Measurements from ENCODE around the gene LZTR1.
A peak's percentile ranks its signal among the peaks of the same experiment; 100 is the strongest.

The LZTR1 gene

DNA sequence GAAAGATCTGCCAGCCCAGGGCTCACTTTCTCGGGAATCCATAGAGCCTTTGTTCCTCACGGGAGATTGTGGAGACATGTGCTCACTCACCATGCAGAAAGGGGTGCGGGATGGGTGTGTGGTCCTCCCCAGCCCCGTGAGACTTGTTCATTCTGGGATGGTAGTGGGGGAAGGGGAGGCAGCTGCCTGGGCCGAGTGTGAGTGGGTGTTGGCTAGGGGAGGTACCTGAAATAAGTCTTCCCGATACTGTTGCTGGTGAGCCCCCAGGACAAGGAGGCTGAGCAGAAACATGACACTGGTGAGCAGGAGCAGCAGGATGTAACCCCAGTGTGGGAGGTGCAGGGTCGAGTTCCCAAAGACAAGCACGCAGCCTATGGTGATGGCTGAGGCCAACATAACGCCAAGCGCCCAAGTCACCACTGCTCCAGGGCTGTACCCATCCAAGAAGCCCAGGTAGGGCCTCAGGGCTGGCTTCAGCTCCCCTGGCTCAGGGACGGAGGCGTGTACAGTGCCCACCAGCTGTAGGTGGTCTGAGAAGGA is 47.5 kb downstream of the LZTR1 start:
- WGBS, 2 experiments: 80 to 82% methylated on average over 12 of the region's 12 CpGs
- no peaks in the 10 kb centered on the region for H3K36me3 ChIP-seq (ENCODE audit: control insufficient read depth, insufficient read depth, low read length)
- no peak overlapping the region for H3K27ac ChIP-seq (ENCODE audit: insufficient read depth, low read depth, low read length, poor library complexity, severe bottlenecking)
- H3K4me3 ChIP-seq (ENCODE audit: insufficient read depth, low read depth, low read length): no peak overlapping the region
- H3K9me3 ChIP-seq (ENCODE audit: control insufficient read depth, low read length): no peaks in the 10 kb centered on the region
- H3K4me1 ChIP-seq (ENCODE audit: control insufficient read depth, insufficient read depth, low read length): peaks cover 17% of the 10 kb centered on the region
- H3K27me3 ChIP-seq (ENCODE audit: control insufficient read depth, insufficient read depth, low read length, poor library complexity, severe bottlenecking): peaks cover 38% of the 10 kb centered on the region

DNA sequence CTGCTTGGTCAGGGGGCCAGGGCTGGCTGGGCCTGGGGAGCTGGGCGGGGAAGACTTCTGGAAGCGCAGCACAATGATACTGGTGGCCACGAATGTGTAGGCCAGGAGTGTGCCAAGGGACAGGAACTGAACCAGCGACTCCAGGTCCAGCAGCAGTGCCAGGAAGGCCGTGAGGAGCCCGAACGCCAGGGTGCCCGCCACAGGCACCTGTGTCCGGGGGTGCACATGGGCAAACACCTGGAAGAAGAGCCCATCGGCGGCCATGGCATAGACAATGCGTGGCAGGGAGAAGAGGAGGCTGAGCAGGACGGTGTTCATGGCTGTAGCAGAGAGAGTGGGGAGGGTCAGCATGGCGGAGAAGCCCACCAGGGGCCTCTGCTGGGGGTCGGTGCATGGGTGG is 47.9 kb downstream of the LZTR1 start:
- Histone ChIP-seq H3K4me3 (ENCODE audit: insufficient read depth, low read depth, low read length) (no peak overlapping the region), H3K4me1 (ENCODE audit: control insufficient read depth, insufficient read depth, low read length) (peaks cover 17% of the 10 kb centered on the region), H3K9me3 (ENCODE audit: control insufficient read depth, low read length) (no peaks in the 10 kb centered on the region), H3K27ac (ENCODE audit: insufficient read depth, low read depth, low read length, poor library complexity, severe bottlenecking) (no peak overlapping the region), H3K36me3 (ENCODE audit: control insufficient read depth, insufficient read depth, low read length) (no peaks in the 10 kb centered on the region), H3K27me3 (ENCODE audit: control insufficient read depth, insufficient read depth, low read length, poor library complexity, severe bottlenecking) (peaks cover 41% of the 10 kb centered on the region)
- 94% methylated on average over 15 of the region's 15 CpGs for WGBS, 2 experiments

DNA sequence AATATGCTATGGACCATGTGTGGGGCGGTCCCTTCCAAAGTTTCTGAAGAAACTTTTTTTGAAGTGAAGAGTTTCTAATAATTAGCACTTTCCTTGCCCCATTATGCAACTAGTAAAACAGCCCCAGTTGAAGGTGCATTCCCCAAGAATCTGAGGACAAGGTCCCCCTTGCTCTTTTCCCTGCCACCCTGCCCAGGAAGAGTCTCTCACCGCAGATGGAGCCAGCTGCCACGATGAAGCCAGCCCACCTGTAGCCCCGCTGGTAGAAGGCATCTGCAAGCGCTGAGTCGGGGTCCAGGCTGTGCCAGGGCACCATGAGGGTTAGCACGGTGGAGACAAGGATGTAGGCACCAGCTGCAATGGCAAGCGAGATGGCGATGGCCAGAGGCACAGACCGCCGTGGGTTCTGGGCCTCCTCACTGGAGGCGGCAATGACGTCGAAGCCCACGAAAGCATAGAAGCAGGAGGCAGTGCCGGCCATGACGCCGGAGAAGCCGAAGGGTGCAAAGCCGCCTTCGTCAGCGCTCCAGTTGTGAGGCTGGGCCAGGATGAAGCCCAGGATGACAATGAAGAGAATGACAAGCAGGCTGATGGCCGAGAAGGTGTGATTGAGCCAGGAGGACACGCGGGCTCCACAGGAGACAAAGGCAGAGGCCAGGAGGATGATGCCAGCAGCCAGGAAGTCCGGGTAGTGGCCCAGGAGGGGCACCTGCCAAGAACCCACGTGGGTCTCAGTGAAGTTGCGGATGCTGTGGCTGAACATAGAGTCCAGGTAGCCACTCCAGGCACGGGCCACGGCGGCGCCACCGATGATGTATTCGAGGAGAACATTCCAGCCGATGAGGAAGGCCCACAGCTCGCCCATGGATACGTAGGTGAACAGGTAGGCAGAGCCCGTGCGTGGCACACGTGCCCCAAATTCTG is 48.8 kb downstream of the LZTR1 start:
- WGBS, 2 experiments: 94 to 95% methylated on average over 40 of the region's 40 CpGs
- Histone ChIP-seq H3K27me3 (ENCODE audit: control insufficient read depth, insufficient read depth, low read length, poor library complexity, severe bottlenecking) (peaks cover 41% of the 10 kb centered on the region), H3K4me3 (ENCODE audit: insufficient read depth, low read depth, low read length) (no peak overlapping the region), H3K27ac (ENCODE audit: insufficient read depth, low read depth, low read length, poor library complexity, severe bottlenecking) (no peak overlapping the region), H3K36me3 (ENCODE audit: control insufficient read depth, insufficient read depth, low read length) (no peaks in the 10 kb centered on the region), H3K4me1 (ENCODE audit: control insufficient read depth, insufficient read depth, low read length) (peaks cover 17% of the 10 kb centered on the region), H3K9me3 (ENCODE audit: control insufficient read depth, low read length) (no peaks in the 10 kb centered on the region)

DNA sequence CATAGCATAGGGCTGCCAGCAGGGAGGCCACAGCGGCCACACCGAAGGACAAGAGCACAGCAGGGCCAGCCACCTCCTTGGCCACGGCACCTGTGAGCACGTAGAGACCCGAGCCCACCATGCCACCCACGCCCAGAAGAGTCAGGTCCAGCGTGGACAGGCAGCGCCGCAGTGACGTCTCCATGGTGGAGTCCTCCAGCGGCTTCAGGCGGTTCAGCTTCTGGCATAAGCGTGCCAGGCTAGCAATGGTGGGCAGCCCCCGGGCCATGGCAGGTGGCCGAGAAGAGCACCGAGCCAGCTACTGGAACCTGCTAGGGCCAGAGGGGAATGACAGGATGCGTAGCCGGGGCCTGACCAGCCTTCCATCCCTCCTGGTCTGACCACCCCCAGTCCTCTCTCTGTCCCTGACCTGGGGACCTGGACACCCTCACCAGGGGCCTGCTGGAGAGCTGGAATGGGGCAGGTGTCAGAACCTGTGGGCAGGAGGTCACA is 49.5 kb downstream of the LZTR1 start:
- Histone ChIP-seq H3K4me1 (ENCODE audit: control insufficient read depth, insufficient read depth, low read length) (peaks cover 17% of the 10 kb centered on the region), H3K9me3 (ENCODE audit: control insufficient read depth, low read length) (no peaks in the 10 kb centered on the region), H3K27ac (ENCODE audit: insufficient read depth, low read depth, low read length, poor library complexity, severe bottlenecking) (no peak overlapping the region), H3K27me3 (ENCODE audit: control insufficient read depth, insufficient read depth, low read length, poor library complexity, severe bottlenecking) (peaks cover 41% of the 10 kb centered on the region), H3K36me3 (ENCODE audit: control insufficient read depth, insufficient read depth, low read length) (no peaks in the 10 kb centered on the region), H3K4me3 (ENCODE audit: insufficient read depth, low read depth, low read length) (peak overlapping the region; percentile 32)
- 89 to 90% methylated on average over 18 of the region's 18 CpGs for WGBS, 2 experiments

DNA sequence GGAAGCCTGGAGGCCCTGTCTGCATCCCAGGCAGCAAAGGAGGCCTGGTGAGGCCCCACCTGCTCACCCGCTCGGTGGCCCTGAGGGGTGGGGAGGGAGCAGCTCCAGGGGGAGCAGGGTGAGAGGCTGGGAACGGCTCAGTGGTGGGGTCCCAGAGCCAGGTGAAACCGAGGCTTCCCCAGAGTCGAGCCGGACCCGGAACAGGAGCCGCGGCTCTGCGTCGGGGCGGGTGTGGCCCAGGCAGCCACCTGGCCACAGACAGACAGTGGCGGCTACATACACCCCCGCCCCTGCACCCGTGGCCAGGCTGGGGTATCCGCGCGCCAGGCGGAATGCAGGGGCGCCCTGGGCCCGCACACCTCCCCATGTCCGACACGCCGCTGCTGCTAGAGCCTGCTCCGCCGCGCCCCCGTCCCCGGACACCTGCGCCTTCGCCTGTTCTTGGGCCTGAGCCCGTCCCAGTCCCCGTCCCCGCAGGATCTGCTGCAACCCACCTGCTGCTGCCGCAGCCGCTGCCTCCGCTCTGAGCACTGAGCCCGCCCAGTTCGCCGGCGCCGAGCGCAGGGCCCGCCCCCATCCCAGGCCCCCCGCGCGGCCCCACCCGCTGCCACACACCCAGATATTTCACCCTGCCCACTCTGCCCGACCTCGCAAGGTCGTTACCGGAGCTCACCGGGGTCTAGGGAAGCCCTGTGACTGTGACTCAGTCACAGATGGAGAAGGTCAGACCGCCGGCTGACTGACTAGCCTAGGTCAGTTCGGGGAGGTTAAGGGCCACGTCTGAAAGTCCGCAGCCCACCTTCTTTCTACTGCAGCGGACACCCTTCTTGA is 50.2 kb downstream of the LZTR1 start, which contains the start of gene SLC7A4:
TSS of gene SLC7A4 (minus strand) at position 525 of the 831 bp plus-strand sequence. CDS start 749 bp downstream, outside the sequence.
- Histone ChIP-seq H3K4me3 (ENCODE audit: insufficient read depth, low read depth, low read length) (peak within 1 kb of the TSS; percentile 32), H3K27ac (ENCODE audit: insufficient read depth, low read depth, low read length, poor library complexity, severe bottlenecking) (no peak within 1 kb of the TSS), H3K27me3 (ENCODE audit: control insufficient read depth, insufficient read depth, low read length, poor library complexity, severe bottlenecking) (peaks cover 41% of the 10 kb centered on the region), H3K9me3 (ENCODE audit: control insufficient read depth, low read length) (no peaks in the 10 kb centered on the region), H3K36me3 (ENCODE audit: control insufficient read depth, insufficient read depth, low read length) (no peaks in the 10 kb centered on the region), H3K4me1 (ENCODE audit: control insufficient read depth, insufficient read depth, low read length) (peaks cover 17% of the 10 kb centered on the region)
- WGBS, 2 experiments: 7% methylated on average over 59 of the region's 59 CpGs

DNA sequence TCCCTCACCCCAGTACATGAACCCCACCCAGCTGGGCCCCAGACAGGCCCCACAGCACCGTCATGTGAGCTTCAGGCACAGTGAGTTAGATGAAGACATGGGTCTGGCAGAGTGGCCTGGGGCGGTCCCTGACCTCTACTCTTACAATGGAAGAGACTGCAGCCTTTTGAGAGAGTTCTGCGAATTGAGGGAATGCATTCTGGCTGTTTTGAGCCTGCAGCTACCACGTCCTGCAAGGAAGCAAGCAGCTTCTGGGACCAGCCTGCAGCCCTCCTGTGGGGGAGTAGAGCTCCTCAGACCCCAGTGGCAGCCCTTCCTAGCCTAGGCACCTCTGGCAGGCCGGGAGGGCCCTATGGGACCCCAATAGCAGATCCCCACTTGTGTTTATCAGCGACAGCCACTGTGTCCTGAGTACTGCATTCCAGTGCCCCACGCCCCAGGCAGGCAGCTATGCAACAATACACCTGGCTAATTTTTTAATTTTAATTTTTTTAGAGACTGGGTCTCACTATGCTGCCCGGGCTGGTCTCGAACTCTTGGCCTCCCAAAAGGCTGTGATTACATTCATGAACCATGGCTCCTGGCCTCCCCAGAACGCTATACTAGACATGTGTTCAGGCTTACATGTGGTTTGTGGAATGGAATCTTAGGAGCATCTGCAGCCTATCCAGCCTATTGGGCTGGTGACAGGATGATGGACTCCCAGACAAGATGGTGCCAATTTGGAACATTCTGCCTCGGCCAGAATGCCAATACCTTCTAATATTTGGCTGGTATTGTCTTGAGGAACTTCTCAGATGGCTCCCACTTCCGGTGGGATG is 51.0 kb downstream of the LZTR1 start:
- H3K27me3 ChIP-seq (ENCODE audit: control insufficient read depth, insufficient read depth, low read length, poor library complexity, severe bottlenecking): peaks cover 41% of the 10 kb centered on the region
- H3K27ac ChIP-seq (ENCODE audit: insufficient read depth, low read depth, low read length, poor library complexity, severe bottlenecking): no peak overlapping the region
- H3K36me3 ChIP-seq (ENCODE audit: control insufficient read depth, insufficient read depth, low read length): no peaks in the 10 kb centered on the region
- H3K9me3 ChIP-seq (ENCODE audit: control insufficient read depth, low read length): no peaks in the 10 kb centered on the region
- peaks cover 17% of the 10 kb centered on the region for H3K4me1 ChIP-seq (ENCODE audit: control insufficient read depth, insufficient read depth, low read length)
- whole genome bisulfite sequencing, 2 experiments: 66 to 70% methylated on average over 12 of the region's 12 CpGs
- peak overlapping the region; percentile 32 for H3K4me3 ChIP-seq (ENCODE audit: insufficient read depth, low read depth, low read length)

DNA sequence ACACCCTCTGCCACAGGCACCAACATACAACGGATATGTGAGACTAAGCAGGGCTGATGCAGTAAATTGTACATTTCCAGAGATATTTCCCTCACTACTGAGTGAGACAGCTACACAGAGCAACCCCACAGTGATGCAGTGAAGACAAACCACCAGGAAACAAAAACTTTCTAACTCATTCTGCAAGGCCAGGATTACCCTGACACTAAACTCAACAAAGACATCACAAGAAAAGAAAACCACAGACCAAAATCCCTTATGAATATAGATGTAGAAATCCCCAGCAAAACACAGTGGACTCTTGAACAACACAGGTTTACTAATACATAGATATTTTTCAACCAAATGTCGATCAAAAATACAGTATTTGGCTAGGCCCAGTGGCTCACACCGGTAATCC is 51.8 kb downstream of the LZTR1 start:
- H3K4me3 ChIP-seq (ENCODE audit: insufficient read depth, low read depth, low read length): no peak overlapping the region
- 92 to 96% methylated on average over 3 of the region's 3 CpGs for WGBS, 2 experiments
- H3K4me1 ChIP-seq (ENCODE audit: control insufficient read depth, insufficient read depth, low read length): peaks cover 17% of the 10 kb centered on the region
- H3K27me3 ChIP-seq (ENCODE audit: control insufficient read depth, insufficient read depth, low read length, poor library complexity, severe bottlenecking): peaks cover 41% of the 10 kb centered on the region
- H3K36me3 ChIP-seq (ENCODE audit: control insufficient read depth, insufficient read depth, low read length): no peaks in the 10 kb centered on the region
- H3K9me3 ChIP-seq (ENCODE audit: control insufficient read depth, low read length): no peaks in the 10 kb centered on the region
- H3K27ac ChIP-seq (ENCODE audit: insufficient read depth, low read depth, low read length, poor library complexity, severe bottlenecking): no peak overlapping the region

DNA sequence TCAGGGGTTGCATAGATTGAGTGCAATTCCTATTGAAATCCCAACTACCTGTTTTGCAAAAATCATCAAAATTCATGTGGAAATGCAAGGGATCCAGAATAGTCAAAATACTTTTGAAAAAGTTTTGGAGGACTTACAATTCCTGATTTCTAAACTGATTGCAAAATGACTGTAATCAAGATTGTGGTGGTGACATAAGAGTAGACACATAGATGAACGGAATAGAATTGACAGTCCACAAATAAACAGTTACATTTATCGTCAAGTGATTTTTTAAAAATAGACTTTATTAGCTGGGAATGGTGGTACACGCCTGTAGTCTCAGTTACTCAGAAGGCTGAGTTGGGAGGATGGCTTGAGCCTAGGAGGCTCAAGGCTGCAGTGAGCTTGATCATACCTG is 52.9 kb downstream of the LZTR1 start:
- Histone ChIP-seq H3K27me3 (ENCODE audit: control insufficient read depth, insufficient read depth, low read length, poor library complexity, severe bottlenecking) (peaks cover 41% of the 10 kb centered on the region), H3K36me3 (ENCODE audit: control insufficient read depth, insufficient read depth, low read length) (no peaks in the 10 kb centered on the region), H3K4me1 (ENCODE audit: control insufficient read depth, insufficient read depth, low read length) (peaks cover 17% of the 10 kb centered on the region), H3K9me3 (ENCODE audit: control insufficient read depth, low read length) (no peaks in the 10 kb centered on the region), H3K27ac (ENCODE audit: insufficient read depth, low read depth, low read length, poor library complexity, severe bottlenecking) (no peak overlapping the region), H3K4me3 (ENCODE audit: insufficient read depth, low read depth, low read length) (no peak overlapping the region)
- WGBS, 2 experiments: 91 to 97% methylated on average over 3 of the region's 3 CpGs

DNA sequence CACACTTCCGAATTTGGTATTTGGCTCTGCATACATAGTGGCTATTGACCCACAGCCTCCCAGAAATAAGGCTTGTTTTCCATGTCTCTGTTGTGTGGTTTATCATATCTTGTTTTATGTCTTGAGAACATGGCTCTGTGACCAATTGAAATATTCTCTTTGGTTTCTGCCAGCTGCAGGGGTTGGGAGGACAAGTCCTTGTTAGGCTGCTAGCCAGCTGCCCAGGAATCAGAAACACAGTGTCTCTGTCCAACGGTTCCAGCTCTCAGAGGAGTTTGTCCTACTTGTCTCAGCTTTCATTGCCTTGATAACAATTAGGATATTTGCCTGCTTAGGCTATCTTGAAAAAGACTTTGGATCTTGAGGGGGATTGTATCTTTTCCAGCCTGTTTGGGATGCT is 56.3 kb downstream of the LZTR1 start:
- 87 to 90% methylated on average over 2 of the region's 2 CpGs for WGBS, 2 experiments
- Histone ChIP-seq H3K36me3 (ENCODE audit: control insufficient read depth, insufficient read depth, low read length) (no peaks in the 10 kb centered on the region), H3K27me3 (ENCODE audit: control insufficient read depth, insufficient read depth, low read length, poor library complexity, severe bottlenecking) (peaks cover 9% of the 10 kb centered on the region), H3K9me3 (ENCODE audit: control insufficient read depth, low read length) (no peaks in the 10 kb centered on the region), H3K4me1 (ENCODE audit: control insufficient read depth, insufficient read depth, low read length) (peaks cover under 1% of the 10 kb centered on the region), H3K27ac (ENCODE audit: insufficient read depth, low read depth, low read length, poor library complexity, severe bottlenecking) (no peak overlapping the region), H3K4me3 (ENCODE audit: insufficient read depth, low read depth, low read length) (no peak overlapping the region)
